ENCODE data around the gene RBBP8NL.

RBBP8NL gene

GRCh38 chr20:62382306-62383198 lies 44.8 kb downstream of the RBBP8NL start:
- Histone ChIP-seq H3K36me3 (no peaks in the 10 kb centered on the region), H3K4me1 (peaks cover 0 to 52% (median 42%) of the 10 kb centered on the region in 4 donors), H3K4me3 (no peak overlapping the region), H3K9me3 (no peaks in the 10 kb centered on the region), H3K27me3 (no peaks in the 10 kb centered on the region), H3K27ac (peak overlapping the region in 1 of 2 donors; percentile 44)
- peak; percentile 71 to 83 for DNase-seq
- intact Hi-C loops (cut with DNase I; ENCODE audit: low total_unique reads) = no loop called here
- TF ChIP-seq CTCF (IDR thresholded peaks at IDR 0.05) = peak; percentile 92 to 94

- Histone ChIP-seq H3K4me3 (no peak overlapping the region), H3K27me3 (no peaks in the 10 kb centered on the region), H3K36me3 (no peaks in the 10 kb centered on the region), H3K9me3 (no peaks in the 10 kb centered on the region), H3K27ac (peak overlapping the region in 1 of 2 donors; percentile 31), H3K4me1 (peaks cover 4 to 56% (median 45%) of the 10 kb centered on the region in 4 donors)
- intact Hi-C loops (cut with DNase I; ENCODE audit: low total_unique reads) = no loop called here
- no peak for TF ChIP-seq CTCF (IDR thresholded peaks at IDR 0.05)
- DNase-seq = no peak
Observed at GRCh38 chr20:62381842-62382241, 45.5 kb downstream of the RBBP8NL start.

GRCh38 chr20:62381202-62381797 lies 46.0 kb downstream of the RBBP8NL start:
- no peaks in the 10 kb centered on the region for H3K27me3 ChIP-seq
- H3K4me1 ChIP-seq = peaks cover 9 to 60% (median 50%) of the 10 kb centered on the region in 4 donors
- H3K36me3 ChIP-seq = no peaks in the 10 kb centered on the region
- no peak for TF ChIP-seq CTCF (IDR thresholded peaks at IDR 0.05)
- H3K27ac ChIP-seq = peak overlapping the region; percentile 31 to 47
- intact Hi-C loops (cut with DNase I; ENCODE audit: low total_unique reads) = no loop called here
- DNase-seq = no peak
- H3K4me3 ChIP-seq = no peak overlapping the region
- no peaks in the 10 kb centered on the region for H3K9me3 ChIP-seq

- no peaks in the 10 kb centered on the region for H3K36me3 ChIP-seq
- no peak for TF ChIP-seq CTCF (IDR thresholded peaks at IDR 0.05)
- H3K9me3 ChIP-seq = no peaks in the 10 kb centered on the region
- no peaks in the 10 kb centered on the region for H3K27me3 ChIP-seq
- no peak overlapping the region for H3K4me3 ChIP-seq
- no peak for DNase-seq
- H3K4me1 ChIP-seq = peaks cover 10 to 71% (median 60%) of the 10 kb centered on the region in 4 donors
- intact Hi-C loops (cut with DNase I; ENCODE audit: low total_unique reads) = no loop called here
- peak overlapping the region; percentile 62 to 76 for H3K27ac ChIP-seq
Observed at GRCh38 chr20:62378215-62378614, 49.1 kb downstream of the RBBP8NL start.

- intact Hi-C loops (cut with DNase I; ENCODE audit: low total_unique reads) = loop anchor here (2.0 kb wide), 1 partner anchor 75 kb away; the partner anchor contains the start of gene ADRM1
Observed at GRCh38 chr20:62377615-62378178, 49.6 kb downstream of the RBBP8NL start.

More at GRCh38 chr20:62377615-62378178, 49.6 kb downstream of the RBBP8NL start:
- Histone ChIP-seq H3K27me3 (no peaks in the 10 kb centered on the region), H3K4me3 (no peak overlapping the region), H3K9me3 (no peaks in the 10 kb centered on the region), H3K36me3 (no peaks in the 10 kb centered on the region), H3K27ac (peak overlapping the region; percentile 62 to 76), H3K4me1 (peaks cover 10 to 72% (median 61%) of the 10 kb centered on the region in 4 donors)
- no peak for TF ChIP-seq CTCF (IDR thresholded peaks at IDR 0.05)
- peak in 1 of 2 donors; percentile 86 for DNase-seq

Data from tibial artery (tissue), 4 donors.